Measurements from ENCODE around the gene PPP1R16B.

PPP1R16B gene

DNA sequence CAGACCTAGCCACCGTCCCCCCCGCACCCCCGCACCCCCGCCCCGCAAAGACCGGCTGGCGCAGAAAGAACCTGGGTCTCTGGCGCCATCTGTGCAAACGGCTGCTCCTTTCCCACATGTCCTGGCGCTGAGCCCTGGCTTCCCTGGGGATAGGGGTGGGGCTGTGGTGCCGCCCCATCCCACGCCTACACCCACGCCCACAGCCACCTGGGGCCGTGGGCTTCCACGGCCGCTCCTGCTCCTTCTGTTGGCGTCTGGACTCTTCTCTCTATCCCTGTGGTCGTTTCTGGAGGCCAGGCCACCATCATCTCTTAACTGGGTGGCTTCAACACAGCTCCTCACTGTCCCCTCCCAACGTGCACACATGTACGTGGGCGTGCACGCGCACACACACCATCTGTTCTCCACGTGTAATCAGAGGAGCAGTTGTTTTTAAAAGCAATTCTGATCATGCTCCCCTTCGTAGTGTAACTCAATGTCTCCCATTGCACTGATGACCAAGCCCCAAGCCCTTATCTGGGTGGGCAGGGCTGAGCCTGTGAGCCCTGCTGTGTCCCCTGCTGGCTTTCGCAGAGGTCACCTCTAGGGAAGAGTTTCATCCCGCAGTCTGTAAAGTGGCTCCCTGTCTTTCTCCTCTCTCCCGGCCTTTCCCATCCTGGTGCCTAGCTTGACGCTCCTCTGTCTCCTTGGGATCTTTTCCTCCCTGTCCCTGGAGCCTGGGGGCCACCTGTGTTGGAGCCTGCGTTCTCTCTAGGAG, 88.8 kb downstream of the PPP1R16B start:
- DNase-seq (ENCODE audit: extremely low read depth in 1 of 2, low read depth in 1 of 2) = no peak

DNA sequence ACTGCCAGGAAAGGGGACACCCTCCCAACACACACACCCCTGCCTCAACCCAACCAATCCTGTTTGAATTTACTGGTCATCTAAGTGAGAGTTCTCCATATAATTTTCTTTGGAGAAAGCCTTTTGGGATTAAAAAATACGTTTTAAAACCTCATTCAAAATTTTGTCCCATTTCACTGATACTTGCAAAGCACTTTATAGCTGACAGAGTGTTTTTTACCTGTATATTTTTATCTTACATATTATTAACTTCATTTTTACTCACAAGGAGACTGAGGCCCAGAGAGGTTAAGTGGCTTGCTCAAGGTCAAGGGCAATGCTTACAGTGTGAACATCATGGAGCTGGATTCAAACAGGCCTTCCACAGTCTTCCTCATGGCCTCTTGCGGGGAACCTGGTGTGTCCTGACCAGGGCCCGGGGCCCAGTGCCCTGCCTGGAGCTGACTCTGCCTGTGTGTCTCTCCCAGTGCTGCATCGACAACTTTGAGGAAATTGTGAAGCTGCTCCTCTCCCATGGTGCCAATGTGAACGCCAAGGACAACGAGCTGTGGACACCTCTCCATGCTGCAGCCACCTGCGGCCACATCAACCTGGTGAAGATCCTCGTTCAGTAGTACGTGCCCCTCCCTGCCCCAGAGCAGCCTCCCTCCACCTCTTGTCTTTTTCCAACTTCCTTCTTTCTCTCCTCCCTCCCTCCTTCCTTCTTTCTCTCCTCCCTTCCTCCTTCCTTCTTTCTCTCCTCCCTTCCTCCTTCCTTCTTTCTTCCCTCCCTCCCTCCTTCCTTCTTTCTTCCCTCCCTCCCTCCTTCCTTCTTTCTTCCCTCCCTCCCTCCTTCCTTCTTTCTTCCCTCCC, 89.8 kb downstream of the PPP1R16B start:
- DNase-seq (ENCODE audit: extremely low read depth in 1 of 2, low read depth in 1 of 2) = no peak

DNA sequence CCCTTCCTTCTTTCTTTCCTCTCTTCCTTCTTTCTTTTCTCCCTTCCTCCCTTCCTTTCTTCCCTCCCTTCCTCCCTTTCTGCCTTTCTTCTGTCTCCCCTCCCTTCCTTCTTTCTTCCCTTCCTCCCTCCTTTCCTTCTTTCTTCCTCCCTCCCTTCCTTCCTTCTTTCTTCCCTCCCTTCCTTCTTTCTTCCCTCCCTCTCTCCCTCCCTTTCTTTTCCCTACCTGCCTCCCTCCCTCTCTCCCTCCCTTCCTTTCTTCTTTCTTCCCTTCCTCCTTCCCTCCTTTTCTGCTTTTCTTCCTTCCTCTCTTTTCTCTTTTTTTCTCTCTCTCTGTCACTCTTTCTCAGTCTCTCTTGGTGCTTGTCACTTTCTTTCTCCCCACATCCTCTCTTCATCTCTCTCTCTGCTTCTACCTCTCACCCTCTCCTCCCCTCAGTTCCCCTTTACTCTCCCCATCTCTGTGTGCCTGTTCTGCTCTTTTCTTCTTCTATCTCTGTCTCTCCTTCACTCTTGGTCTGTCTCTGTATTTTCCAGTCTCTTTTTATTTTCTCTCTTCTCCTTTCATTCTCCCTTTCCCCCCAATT, 90.6 kb downstream of the PPP1R16B start:
- no peak for DNase-seq (ENCODE audit: extremely low read depth in 1 of 2, low read depth in 1 of 2)

DNA sequence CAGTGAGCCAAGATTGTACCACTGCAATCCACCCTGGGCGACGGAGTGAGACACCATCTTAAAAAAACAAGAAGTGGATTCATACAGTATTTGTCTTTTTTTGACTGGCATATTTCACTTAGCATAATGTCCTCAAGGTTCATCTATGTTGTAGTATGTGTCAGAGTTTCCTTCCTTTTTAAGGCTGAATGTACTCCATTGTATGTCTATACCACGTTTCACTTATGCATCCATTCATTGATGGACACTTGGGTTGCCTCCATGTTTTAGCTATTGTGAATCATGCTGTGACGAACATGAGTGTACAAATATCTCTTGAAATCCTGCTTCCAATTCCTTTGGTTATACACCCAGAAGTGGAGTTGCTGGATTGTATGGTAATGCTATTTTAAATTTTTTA, 91.8 kb downstream of the PPP1R16B start:
- no peak for DNase-seq (ENCODE audit: extremely low read depth in 1 of 2, low read depth in 1 of 2)

DNA sequence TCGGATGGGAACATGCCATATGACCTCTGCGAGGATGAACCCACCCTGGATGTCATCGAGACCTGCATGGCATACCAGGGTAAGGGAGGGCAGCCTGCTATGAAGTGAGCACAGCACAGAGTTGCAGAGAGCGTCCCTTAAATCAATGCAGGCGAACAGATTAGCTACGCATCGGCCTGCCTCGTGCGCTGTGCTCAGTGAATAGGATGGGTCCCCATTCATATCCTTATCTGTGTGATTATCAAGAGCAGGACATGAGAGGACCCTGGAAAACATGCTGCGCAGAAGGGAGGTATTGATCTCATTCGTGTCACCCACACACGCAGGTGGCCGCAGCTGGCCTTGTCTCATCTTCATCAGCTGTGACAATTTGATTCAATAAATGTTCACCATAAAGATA, 95.1 kb downstream of the PPP1R16B start:
- no peak for DNase-seq (ENCODE audit: extremely low read depth in 1 of 2, low read depth in 1 of 2)

DNA sequence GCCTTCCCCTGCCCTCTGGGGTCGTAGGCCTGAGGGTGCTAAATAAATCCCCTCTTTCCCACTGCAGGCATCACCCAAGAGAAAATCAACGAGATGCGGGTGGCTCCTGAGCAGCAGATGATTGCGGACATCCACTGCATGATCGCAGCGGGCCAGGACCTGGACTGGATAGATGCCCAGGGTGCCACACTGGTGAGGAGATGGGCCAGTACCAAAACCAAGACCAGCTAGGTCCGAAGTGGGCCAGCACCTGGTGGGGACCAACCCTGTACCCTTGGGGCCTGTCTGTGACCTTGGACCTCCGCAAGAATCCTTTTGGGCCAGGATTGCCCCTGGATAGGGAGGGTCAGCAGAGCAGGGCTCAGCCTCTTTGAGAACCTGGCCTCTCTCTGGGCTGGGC, 97.1 kb downstream of the PPP1R16B start:
- no peak for DNase-seq (ENCODE audit: extremely low read depth in 1 of 2, low read depth in 1 of 2)

DNA sequence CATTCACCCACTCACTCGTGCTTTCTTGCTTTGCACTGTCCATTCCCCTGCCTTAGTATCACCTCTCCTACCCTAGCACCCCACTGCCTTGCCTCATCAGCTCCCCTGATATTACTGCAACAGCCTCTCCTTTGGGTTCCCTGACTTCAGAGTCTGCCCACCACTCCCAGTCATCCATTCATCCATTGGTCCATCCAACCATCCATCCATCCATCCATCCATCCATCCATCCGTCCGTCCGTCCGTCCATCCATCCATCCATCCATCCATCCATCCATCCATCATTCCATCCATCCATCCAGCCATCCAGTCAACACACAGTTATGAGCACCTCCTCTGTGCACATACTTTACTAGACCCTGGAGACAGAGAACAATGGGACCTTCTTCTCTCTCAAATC, 97.8 kb downstream of the PPP1R16B start:
- no peak for DNase-seq (ENCODE audit: extremely low read depth in 1 of 2, low read depth in 1 of 2)

DNA sequence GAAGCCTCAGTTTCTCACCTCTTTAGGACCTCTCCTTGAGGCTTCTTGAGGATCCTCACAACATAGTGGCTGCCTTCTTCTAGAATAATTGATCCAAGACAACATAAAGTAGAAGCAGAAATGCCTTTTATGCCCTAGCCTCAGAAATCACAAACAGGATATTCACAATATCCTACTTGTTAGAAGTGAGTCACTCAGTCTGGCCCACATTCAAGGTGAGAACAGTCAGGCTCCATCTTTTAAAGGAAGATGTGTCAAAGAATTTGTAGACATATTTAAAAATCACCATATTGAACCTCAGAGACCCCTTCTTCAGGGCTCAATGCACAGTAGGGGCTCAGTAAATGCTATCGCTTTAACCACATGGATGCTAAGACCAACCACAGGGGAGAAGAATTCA, 99.9 kb downstream of the PPP1R16B start:
- DNase-seq (ENCODE audit: extremely low read depth in 1 of 2, low read depth in 1 of 2) = no peak

DNA sequence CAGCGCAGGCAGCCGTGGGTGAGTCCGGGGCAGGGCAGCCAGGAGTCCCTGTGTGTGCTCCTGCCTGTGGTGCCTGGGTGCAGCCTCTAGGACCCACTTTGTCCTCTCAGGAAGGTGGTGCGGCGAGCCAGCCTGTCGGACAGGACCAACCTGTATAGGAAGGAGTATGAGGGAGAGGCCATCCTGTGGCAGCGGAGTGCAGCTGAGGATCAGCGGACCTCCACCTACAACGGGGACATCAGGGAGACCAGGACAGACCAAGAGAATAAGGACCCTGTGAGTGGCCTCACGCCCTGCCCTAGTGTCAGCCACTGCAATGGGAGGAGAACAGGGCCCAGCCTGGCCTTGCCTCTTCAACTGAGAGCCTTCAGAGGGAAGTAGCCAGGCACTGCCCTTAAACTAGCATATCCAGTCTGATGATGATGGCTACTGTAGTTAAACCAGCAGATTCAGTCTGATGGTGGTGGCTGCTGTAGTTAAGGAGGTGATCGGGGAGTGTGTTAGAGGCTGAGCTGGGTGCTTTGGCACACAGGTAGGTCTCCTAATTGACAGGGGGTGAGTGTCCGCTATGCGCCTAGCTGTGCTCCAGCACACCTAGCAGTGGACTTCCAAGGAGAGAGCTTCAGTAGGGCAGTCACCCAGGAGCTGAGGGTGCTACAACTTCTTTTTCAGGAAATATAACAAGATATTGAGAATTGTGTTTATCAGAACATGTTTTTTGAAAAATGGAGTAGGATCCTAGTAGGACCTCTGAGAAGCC, 102.6 kb downstream of the PPP1R16B start:
- DNase-seq (ENCODE audit: extremely low read depth in 1 of 2, low read depth in 1 of 2) = no peak

DNA sequence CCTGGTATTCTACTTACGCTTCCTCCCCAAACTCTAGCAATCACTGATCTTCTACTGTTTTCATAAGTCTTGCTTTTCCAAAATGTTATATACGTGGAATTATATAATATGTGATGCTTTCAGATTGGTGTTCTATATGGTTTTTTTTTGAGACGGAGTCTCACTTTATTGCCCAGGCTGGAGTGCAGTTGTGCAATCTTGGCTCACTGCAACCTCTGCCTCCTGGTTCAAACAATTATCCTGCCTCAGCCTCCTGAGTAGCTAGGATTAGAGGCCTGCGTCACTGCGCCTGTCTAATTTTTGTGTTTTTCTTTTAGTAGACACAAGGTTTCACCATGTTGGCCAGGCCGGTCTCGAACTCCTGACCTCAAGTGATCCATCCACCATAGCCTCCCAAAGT, 109.9 kb downstream of the PPP1R16B start:
- DNase-seq (ENCODE audit: extremely low read depth in 1 of 2, low read depth in 1 of 2) = no peak

DNA sequence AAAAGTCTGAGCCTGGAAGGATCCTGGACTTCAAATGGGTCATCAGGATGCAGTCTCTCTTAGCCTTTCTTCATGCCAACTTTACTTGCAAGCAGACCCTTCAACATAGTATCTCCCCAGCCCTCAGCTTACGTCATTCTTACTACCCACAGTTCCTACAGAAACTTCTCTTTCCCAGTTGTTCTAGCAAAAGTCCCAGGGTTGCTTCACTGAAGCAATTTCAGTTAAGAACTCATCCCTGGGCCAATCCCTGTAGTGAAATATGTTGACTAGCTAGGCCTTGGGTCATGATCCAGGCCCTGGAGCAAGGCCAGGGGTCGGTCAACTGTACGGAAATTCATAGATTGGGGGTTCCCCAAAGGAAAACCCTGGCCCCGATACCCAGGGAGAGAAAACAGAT, 112.2 kb downstream of the PPP1R16B start:
- no peak for DNase-seq (ENCODE audit: extremely low read depth in 1 of 2, low read depth in 1 of 2)

DNA sequence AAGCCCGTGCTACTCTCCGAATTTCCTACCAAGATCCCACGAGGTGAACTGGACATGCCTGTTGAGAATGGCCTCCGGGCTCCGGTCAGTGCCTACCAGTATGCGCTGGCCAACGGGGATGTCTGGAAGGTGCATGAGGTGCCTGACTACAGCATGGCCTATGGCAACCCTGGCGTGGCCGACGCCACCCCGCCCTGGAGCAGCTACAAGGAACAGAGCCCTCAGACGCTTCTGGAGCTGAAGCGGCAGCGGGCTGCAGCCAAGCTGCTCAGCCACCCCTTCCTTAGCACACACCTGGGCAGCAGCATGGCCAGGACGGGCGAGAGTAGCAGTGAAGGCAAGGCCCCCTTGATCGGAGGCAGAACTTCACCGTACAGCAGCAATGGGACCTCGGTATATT, 112.7 kb downstream of the PPP1R16B start:
- DNase-seq (ENCODE audit: extremely low read depth in 1 of 2, low read depth in 1 of 2) = no peak

DNA sequence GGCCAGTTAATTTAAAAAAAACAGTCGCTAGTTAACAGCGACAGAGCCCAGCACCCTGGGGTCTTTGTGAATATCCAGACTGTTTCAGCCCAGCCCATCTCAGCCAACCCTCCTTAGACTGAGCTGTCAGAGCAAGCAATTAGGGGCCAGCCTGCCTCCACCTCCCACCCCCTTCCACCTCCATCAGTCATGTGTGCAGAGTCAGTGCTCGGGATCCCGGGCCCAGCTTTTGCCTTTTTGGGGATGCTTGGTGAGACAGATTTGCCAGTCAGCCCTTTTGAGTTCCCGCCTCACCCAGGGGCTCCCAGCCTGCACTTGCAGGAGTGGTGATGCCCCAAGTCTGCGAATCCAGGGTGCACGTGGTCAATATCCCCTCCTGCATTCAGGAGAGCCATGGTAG, 114.2 kb downstream of the PPP1R16B start:
- no peak for DNase-seq (ENCODE audit: extremely low read depth in 1 of 2, low read depth in 1 of 2)

DNA sequence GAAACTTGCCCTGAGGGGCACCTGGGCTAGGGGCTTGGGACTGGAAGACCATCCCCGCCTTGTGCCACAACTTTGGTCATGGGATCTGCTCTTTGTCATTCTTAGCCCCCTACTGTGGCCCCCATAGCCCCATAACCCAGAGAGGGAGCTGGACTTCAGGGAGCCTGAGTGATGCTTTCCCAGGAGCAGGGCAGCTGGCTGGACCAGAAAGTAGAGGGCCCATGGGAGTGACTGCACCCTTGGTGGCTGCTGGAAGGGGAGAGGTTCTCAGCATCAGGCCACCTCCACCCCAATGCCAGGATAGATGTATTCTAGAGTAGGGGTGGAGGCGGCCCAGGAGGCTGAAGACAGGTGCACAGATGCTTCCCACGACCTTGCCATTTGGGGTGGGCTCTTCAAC, 114.9 kb downstream of the PPP1R16B start:
- DNase-seq (ENCODE audit: extremely low read depth in 1 of 2, low read depth in 1 of 2) = no peak

DNA sequence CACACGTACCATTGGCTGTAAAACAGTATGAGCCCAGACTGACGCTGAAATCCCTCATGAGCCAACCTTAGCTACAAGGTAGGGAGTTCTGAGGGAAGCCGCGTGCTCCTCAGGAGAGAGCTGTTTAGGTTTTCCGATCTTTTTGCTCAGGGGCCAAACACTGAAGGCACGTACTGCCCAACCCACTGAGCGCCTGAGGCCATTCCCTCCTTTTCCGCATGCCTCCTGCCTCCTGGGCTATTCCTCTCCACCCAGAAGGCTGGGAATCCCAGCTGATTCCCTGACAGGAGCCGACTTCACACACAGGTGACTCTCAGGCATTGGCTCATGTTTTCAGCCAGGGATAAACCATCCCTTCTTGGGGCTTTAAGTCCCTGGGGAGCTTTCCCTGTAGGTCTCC, 115.4 kb downstream of the PPP1R16B start:
- DNase-seq (ENCODE audit: extremely low read depth in 1 of 2, low read depth in 1 of 2) = no peak

DNA sequence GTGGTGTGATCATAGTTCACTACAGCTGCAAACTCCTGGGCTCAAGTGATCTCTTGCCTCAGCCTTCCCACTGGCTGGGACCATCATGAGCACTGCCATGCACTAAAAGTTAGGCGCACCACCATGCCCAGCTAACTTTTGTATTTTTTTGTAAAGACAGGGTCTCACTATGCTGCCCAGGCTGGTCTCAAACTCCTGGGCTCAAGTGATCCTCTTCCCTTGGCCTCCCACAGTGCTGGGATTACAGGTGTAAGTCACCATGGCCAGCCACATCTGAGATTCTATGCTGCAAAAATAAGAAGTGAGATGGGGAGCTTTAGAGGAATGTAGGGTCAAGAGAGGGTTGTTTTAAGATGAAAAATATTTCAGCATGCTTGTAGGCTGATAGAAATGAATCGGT, 119.2 kb downstream of the PPP1R16B start:
- DNase-seq (ENCODE audit: extremely low read depth in 1 of 2, low read depth in 1 of 2) = no peak

DNA sequence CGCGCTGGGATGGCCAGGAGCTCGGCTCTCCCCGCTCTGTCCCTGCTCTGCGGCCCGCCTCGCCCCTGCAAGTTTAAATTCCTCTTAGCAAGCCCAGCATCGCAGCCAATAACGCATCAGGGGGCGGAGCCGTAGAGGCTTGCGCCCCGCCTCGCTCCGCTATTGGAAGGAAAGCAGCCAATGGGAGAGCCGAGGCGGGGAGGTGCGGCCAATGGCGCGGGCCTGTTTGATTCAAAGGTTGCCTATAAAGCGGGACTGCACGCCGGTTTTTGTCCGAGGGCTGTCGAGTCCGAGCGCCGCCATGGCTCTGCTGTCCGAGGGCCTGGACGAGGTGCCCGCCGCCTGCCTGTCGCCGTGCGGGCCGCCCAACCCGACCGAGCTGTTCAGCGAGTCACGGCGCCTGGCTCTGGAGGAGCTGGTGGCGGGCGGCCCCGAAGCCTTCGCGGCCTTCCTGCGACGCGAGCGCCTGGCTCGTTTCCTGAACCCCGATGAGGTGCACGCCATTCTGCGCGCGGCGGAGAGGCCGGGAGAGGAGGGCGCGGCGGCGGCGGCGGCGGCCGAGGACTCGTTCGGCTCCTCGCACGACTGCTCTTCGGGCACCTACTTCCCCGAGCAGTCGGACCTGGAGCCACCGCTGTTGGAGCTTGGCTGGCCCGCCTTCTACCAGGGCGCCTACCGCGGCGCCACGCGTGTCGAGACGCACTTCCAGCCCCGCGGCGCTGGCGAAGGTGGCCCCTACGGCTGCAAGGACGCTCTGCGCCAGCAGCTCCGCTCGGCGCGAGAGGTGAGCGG, 120.8 kb downstream of the PPP1R16B start, which contains the start of gene FAM83D:
TSS of gene FAM83D (plus strand) at position 276 of the 792 bp plus-strand sequence. CDS start at position 302, 26 bp downstream.
- peak; percentile 81 for DNase-seq (ENCODE audit: extremely low read depth in 1 of 2, low read depth in 1 of 2)

DNA sequence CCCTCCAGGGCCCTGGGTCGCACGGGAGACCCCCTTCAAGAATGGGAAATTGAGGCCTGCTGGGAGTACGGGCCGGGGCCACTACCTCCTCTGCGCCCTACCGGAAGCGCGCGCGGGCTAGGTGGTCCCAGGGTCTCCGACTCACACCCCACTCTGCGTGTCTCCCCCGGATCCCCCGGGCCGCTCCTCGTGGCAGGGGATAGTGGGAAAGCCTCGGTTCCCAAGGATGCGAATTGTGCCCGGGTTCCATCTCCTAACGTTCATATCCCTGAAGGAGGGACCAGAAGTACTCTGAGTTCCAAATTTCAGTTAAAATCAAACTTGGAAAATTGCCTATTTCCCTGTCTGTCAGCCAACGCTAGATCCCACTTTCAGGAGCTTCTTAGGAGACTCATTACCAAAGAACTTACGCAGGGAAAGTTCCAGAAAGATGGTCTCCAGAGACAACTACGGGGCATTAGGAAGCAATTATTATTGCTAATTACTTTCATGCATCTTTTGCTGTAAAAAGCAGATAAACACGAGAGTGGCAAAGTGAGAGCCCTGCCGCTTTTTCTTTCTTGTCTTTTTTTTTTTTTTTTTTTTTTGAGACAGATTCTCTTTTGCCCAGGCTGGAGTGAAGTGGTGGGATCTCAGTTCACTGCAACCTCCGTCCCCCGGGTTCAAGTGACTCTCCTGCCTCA, 121.6 kb downstream of the PPP1R16B start:
- DNase-seq (ENCODE audit: extremely low read depth in 1 of 2, low read depth in 1 of 2) = no peak

DNA sequence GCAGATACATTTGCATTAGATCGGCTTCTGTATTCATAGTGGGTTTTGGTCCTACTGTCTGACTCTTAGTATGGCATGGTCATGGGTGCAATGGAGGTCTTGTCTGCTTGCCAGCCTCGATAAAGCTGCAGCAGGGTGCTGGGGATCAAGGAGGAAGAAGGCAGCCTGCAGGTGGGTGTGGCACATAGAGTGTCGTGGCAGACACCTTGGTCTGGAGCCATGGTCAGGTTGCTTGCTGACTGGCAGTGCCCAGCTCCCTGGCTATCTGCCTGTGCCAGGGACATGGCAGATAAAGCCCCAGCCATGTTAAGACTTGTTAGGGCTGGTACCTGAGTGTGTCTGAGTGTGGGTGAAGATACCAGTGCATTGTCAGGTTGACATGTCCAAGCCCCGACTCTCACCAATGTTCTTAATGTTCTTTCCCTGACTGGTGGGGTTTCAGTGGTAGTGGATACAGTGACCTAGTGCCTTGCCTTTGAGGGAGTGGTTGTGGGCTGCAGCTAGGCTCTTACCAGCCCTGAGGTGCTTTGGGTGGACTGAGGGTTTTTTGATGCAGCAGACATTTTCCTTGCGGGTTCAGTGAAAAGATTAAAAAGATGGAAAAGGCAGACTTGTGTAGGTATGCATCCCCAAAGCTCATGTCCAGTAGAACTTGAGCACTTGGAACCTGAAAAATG, 122.5 kb downstream of the PPP1R16B start:
- no peak for DNase-seq (ENCODE audit: extremely low read depth in 1 of 2, low read depth in 1 of 2)

Measured in activated CD8-positive, alpha-beta memory T cell treated with anti-CD3 and anti-CD28 coated beads for 1 hour (primary cell).